HG02571 (cell line): ENCODE data around the gene ZDHHC11B.
"Not testable (repeated sequence)": the region's sequence is repeated elsewhere in the genome, so short reads cannot be mapped to it uniquely, and the experiment has no call there.

Source experiments
- ATAC-seq: cut with Tn5 transposase; IDR thresholded peaks from one replicate; pipeline ENCODE4 v1.9.1; 2021; ENCODE audit warnings: mild to moderate bottlenecking, moderate library complexity; ENCODE audit not compliant: unreplicated experiment

The ZDHHC11B gene

GRCh38 chr5:787224-787856, 2.8 kb upstream of the ZDHHC11B start:
- not testable (repeated sequence) for ATAC-seq

DNA sequence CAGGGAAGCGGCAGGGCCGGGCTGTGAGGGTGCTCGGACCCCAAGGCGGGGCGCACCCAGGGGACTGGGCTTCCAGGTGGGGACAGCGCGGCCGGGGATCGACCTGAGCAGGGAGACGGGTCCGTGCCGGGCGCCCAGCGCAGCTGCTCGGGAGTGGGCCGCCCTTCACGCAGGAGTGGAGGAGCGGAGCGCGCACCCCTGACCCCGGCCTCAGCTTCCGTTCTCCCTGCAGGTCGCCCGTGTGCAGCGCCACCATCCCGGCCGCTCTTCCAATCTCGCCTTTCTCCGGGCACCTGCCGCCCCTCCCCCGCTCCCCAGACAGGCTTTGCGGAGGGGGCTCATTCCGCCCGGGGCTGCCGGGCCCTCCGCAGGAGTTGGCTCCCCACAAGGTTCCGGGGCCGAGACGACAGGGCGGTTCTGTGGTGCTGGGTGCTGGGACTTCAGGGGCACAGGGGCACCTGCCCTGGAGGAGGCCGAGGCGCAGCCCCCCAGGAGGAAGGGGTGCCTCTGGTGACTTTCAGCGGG, 714 bp upstream of the ZDHHC11B start:
- peak; percentile 15 for ATAC-seq

- not testable (repeated sequence) for ATAC-seq
Measured at GRCh38 chr5:783881-784427, 575 bp downstream of the ZDHHC11B start.

GRCh38 chr5:783049-783802, 1.3 kb downstream of the ZDHHC11B start:
- not testable (repeated sequence) for ATAC-seq

DNA sequence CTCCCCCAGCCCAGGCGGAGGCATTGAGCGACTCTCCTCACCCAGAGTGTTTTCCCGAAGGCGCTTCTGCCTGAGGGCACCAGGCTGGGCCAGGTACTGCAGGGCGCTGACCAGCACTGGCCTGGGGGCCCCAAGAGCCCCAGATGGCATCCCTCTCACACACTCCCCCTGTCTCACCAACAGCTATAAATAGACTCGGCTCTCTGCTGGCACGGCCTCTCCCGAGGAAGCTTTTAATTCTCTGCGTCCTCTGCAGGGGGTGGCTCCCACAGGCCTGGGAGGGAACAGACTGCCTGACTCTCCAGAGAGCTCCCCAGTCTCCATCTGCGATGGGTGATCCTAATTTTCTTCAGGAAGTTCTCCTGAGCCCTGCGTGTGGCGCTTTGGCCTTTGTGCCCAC, 2.2 kb downstream of the ZDHHC11B start:
- not testable (repeated sequence) for ATAC-seq

- not testable (repeated sequence) for ATAC-seq
Measured at GRCh38 chr5:780571-780970, 4.0 kb downstream of the ZDHHC11B start.

DNA sequence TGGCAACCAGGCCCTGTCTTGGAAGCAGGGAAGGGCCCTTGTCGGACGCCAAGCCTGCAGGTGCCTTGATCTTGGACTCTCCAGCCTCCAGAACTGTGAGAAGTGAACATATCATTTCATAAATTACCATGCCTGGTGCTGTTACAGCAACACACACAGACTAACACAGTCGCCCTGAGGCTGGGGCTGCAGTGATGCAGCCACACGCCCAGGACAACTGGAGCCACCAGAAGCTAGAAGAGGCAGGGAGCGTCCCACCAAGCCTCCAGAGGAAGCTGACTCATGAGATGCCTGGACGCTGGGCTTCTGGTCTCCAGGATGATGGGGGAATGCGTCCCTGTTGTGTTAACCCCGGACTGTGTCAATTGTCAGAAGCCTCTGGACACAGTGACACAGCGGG, 5.6 kb downstream of the ZDHHC11B start:
- ATAC-seq: not testable (repeated sequence)

GRCh38 chr5:778421-778820, 6.1 kb downstream of the ZDHHC11B start:
- ATAC-seq: not testable (repeated sequence)

DNA sequence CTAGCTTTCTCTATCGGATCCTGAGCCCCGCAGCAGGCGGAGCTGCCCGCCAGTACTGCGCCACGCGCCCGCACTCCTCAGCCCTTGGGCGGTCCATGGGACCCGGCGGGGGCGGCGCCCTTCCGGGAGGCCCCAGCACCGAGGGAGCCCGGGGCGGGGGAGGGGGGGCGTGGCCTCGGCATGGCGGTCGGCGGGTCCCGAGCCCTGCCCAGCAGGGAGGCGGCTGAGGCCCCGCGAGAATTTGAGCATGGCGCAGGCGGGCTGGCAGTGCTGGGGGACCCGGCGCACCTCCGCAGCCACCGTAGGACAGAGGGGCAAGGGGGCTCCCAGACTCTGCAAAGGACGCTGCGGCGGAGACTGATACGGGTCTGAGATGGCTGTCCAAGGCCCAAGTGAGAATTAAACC, 6.8 kb downstream of the ZDHHC11B start:
- no peak for ATAC-seq

DNA sequence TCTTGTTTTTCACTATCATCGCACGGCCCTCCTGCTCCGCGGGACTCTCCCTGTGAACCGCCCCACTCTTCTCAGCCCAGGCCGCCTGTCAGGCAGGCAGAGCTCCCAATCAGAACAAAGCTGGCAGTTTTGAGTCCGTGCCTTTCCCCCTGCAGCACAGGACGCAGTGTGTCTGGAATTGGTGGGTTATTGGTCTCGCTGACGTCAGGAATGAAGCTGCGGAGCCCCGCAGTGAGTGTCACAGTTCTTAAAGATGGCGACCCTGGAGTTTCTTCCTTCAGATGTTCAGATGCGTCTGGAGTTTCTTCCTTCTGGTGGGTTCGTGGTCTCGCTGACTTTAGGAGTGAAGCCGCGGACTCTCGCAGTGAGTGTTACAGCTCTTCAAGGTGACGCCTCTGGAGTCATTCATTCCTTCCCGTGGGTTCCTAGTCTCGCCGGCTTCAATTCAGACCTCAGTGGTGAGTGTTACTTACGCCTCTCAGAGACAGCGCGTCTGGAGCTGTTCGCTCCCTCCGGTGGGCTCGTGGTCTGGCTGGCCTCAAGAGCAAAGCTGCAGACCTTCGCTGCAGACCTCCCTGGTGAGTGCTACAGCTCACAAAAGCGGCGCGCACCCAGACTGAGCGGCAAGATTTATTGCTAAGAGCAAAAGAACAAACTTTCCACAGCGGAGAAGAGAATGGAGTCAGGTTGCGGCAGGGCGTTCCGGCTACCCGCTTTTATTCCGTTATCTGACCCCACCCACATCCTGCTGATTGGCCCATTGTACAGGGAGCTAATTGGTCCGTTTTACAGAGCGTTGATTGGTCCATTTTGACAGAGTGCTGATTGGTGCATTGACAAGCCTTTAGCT, 7.4 kb downstream of the ZDHHC11B start:
- no peak for ATAC-seq

- ATAC-seq: no peak
Measured at GRCh38 chr5:775961-776861, 8.3 kb downstream of the ZDHHC11B start.

DNA sequence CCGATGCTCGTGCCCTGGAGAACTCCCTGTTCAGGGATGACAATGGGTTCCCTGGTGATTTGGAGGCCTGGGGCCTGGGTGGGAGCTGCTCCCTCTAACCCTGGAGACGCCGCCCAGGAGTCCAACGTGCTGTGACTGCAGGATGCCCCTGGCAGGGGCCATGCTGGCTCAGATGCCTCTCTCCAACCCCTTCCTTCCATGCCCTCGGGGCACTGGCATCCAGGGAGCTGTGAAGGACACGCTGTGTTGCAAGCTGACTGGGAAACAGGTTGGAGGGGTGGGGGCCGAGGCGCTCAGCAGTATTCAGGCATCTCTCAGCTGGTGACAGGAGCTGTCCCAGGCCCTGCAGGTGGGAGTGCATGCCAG, 9.0 kb downstream of the ZDHHC11B start:
- ATAC-seq: not testable (repeated sequence)

DNA sequence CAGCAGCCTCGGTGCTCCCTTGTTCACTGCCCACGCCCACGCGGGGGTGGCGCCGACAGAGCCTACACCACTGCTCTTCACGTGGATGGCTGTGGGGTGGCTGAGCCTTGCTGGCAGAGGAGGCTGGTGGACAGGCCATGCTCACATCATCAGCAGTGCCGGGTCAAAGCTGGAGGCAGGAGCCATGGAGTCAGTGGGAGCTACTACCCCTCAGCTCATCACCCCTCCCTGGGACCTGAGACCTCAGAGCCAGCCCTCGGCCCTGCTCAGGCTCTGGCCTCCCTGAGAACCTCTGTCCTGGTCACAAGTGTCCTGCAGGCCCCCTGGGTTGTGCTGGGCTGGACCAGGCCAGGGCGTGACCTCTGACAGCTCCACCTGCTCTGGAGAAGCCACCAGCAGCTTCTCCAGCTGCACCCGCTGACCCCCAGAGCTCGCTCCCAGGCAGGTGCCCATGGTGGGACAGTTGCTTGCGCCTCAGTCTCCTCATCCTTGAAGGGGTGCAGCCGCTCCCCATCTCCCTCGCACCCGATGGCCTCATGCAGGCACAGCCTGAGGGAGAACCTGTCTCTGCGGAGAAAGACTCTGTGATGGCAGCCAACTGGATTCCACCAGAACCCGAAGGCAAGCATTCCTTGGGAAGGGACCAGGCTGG, 9.5 kb downstream of the ZDHHC11B start:
- not testable (repeated sequence) for ATAC-seq

- ATAC-seq: not testable (repeated sequence)
Measured at GRCh38 chr5:774304-774703, 10.2 kb downstream of the ZDHHC11B start.

GRCh38 chr5:773517-774264, 10.8 kb downstream of the ZDHHC11B start:
- no peak for ATAC-seq

- not testable (repeated sequence) for ATAC-seq
Measured at GRCh38 chr5:772931-773330, 11.6 kb downstream of the ZDHHC11B start.

DNA sequence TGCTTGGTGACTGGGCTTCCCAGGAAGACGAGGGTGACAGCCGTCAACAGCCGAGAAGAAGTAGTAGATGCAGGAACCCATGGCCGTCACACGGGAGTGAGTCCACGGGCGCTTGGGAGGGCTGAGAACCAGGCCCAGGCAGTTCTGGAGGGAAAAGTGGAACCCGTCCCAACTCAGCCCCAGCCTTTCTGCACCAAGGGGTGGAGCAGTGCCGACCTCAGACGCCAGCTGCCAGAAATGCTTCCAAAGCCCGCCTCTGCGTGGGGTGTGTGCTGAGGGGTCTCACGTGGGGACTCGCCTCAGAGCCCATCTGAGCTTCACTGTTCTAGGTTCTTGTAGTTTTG, 12.0 kb downstream of the ZDHHC11B start:
- not testable (repeated sequence) for ATAC-seq

DNA sequence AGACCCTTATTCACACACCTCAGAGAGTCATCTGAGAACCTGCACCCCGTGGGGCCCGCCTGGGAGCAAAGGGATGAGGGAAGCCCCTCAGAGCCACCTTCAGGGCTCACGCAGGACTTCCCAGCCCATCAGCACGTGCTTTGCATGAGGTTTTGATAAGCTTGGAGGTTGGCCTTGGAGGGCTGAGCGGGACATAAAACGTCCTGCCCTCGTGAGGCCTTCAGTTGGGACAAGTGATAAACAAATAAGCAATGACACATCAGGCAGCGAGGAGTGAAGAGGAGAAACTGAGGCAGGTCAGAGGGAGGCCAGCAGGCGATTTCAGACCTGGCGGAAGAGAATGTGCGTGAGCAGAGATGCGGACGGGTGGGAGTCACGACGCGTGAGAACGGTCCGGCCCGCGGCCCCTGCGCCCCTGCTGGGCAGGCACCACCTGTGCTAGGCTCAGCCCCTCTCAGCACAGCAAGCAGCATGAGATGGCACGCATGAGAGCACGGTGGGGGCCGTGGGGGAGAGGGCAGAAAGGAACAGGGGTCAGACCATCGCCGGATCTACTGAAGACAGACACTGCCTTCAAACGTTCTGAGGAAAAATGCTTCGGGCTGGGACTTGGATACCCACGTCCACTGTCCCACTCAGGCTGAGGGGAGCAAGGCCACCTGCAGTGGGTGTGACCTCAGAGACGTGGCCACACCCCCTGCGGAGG, 12.5 kb downstream of the ZDHHC11B start:
- not testable (repeated sequence) for ATAC-seq
